HepG2 (cell line): ENCODE measurements around the gene DDX28. TPM values are rescaled to one million over a fixed set of nuclear protein-coding genes. Genes with fewer than 3 reads are reported as not detected.
"Not testable (repeated sequence)": the region's sequence is repeated elsewhere in the genome, so short reads cannot be mapped to it uniquely, and the experiment has no call there.

Experiments
- ATAC-seq: fragments of 200-7000 bp; cut with Tn5 transposase; 3 replicates; pipeline ENCODE4 v1.9.1; 2020; ENCODE audit warnings: mild to moderate bottlenecking, moderate library complexity
- BruUV-seq: library from RNA; stranded (reverse); fragments of 400-500 nt; replicated peaks from 2 replicates; lab custom pipeline; 2021; lab: Mats Ljungman, UMichigan
- CTCF ChIA-PET: fragments of 300-600 bp; formaldehyde crosslinking; extraction: SDS; loops from one replicate; lab custom pipeline; 2021; ENCODE audit warnings: low total read pairs, inconsistent platforms, low intra/inter-chr PET ratio; lab: Yijun Ruan, JAX
- POLR2A ChIA-PET: fragments of 350-600 bp; sonication (Branson Sonifier 250); formaldehyde crosslinking; loops from one replicate; lab custom pipeline; 2020; ENCODE audit warnings: antibody characterized with exemption, inconsistent platforms; lab: Yijun Ruan, JAX
- DNase-seq: peaks from one replicate; pipeline ENCODE4 v3.0.0-alpha.2; 2015; ENCODE audit warnings: low spot score
- FAIRE-seq: peaks from 3 replicates; lab custom pipeline; 2011; peaks lifted over from hg19 to GRCh38; lab: Jason Lieb, UNC
- H2AFZ ChIP-seq: one replicate; pipeline ENCODE4 v1.6.1; 2011; ENCODE audit warnings: low read length, inconsistent platforms
- H3K27ac ChIP-seq: fragments of 300-600 bp; 3 replicates; pipeline ENCODE4 v1.8.0; 2011; ENCODE audit warnings: mixed run types, mild to moderate bottlenecking, mixed read lengths, low read length, inconsistent platforms; ENCODE audit not compliant: insufficient read depth; ENCODE audit errors: extremely low read length
- H3K27me3 ChIP-seq, 2 experiments: fragments of 200-600 bp in 1 of 2; 2 replicates in 1 of 2; 3 replicates in 1 of 2; pipeline versions ENCODE4 v1.6.0 to v1.8.0; 2011; ENCODE audit warnings: low read length in 2 of 2, mild to moderate bottlenecking in 2 of 2, moderate library complexity in 2 of 2, inconsistent platforms in 1 of 2; ENCODE audit not compliant: insufficient read depth in 2 of 2, control insufficient read depth in 1 of 2
- H3K36me3 ChIP-seq, 2 experiments: fragments of 200-600 bp in 1 of 2; replicated peaks in 1 of 2; 2 replicates in 1 of 2; 3 replicates in 1 of 2; pipeline versions ENCODE4 v1.5.1 to v1.8.0; 2011; ENCODE audit warnings: low read length in 2 of 2, inconsistent platforms in 1 of 2; ENCODE audit not compliant: insufficient read depth in 2 of 2, control insufficient read depth in 1 of 2
- H3K4me1 ChIP-seq: 2 replicates; pipeline ENCODE4 v1.5.1; 2012; ENCODE audit warnings: low read length, inconsistent platforms; ENCODE audit not compliant: insufficient read depth
- H3K4me2 ChIP-seq: 2 replicates; pipeline ENCODE4 v1.6.0; 2011; ENCODE audit warnings: low read depth, low read length, inconsistent platforms
- H3K4me3 ChIP-seq, 3 experiments: fragments of 200-600 bp in 1 of 3; sonication (generic), shearing (Covaris generic) in 1 of 3; replicated peaks in 1 of 3; 2 replicates each; pipeline ENCODE4 v1.5.1; 2011 to 2016; ENCODE audit warnings: low read length in 3 of 3, inconsistent platforms in 2 of 3, low read depth in 2 of 3, mild to moderate bottlenecking in 2 of 3, control low read depth in 1 of 3, mixed read lengths in 1 of 3; ENCODE audit not compliant: insufficient read depth in 1 of 3
- H3K79me2 ChIP-seq: one replicate; pipeline ENCODE4 v1.6.1; 2011; ENCODE audit warnings: low read length, inconsistent platforms; ENCODE audit not compliant: insufficient read depth
- H3K9ac ChIP-seq: 2 replicates; pipeline ENCODE4 v1.6.0; 2011; ENCODE audit warnings: mild to moderate bottlenecking, low read depth, low read length, inconsistent platforms; ENCODE audit not compliant: insufficient read depth
- H3K9me3 ChIP-seq: 2 replicates; pipeline ENCODE4 v1.5.1; 2012; ENCODE audit warnings: mild to moderate bottlenecking, low read length
- H4K20me1 ChIP-seq: 2 replicates; pipeline ENCODE4 v1.6.0; 2011; ENCODE audit warnings: inconsistent platforms, mild to moderate bottlenecking, low read length, moderate library complexity; ENCODE audit not compliant: insufficient read depth
- GTF2F1 ChIP-seq: fragments of 150-350 bp; IDR thresholded peaks from 2 replicates; pipeline ENCODE4 v1.6.1; 2014; ENCODE audit warnings: low read length
- HNF1B ChIP-seq: sonication (generic); formaldehyde crosslinking; IDR thresholded peaks from 2 replicates; pipeline ENCODE4 v1.5.1; 2020; ENCODE audit warnings: mild to moderate bottlenecking, moderate library complexity, missing genetic modification reagents
- HOMEZ ChIP-seq: IDR thresholded peaks from 2 replicates; pipeline ENCODE4 v1.6.1; 2016; ENCODE audit warnings: low read depth
- REPIN1 ChIP-seq: sonication (generic); formaldehyde crosslinking; IDR thresholded peaks from 2 replicates; pipeline ENCODE4 v1.8.0; 2022; ENCODE audit warnings: missing genetic modification reagents, low read depth, mild to moderate bottlenecking, borderline replicate concordance
- SETDB1 ChIP-seq: sonication (generic); formaldehyde crosslinking; IDR thresholded peaks from 2 replicates; pipeline ENCODE4 v1.5.1; 2020; ENCODE audit warnings: missing genetic modification reagents, mild to moderate bottlenecking, borderline replicate concordance
- ZMYM4 ChIP-seq: sonication (generic); formaldehyde crosslinking; IDR thresholded peaks from 2 replicates; pipeline ENCODE4 v1.8.1; 2023; ENCODE audit warnings: mild to moderate bottlenecking, missing genetic modification reagents
- ZNF207 ChIP-seq: fragments of 450-650 bp; IDR thresholded peaks from 2 replicates; pipeline ENCODE4 v1.6.1; 2016; ENCODE audit warnings: antibody characterized with exemption, borderline replicate concordance
- ZNF589 ChIP-seq: sonication (generic); formaldehyde crosslinking; conservative IDR thresholded peaks from 2 replicates; pipeline ENCODE4 v1.8.0; 2022; ENCODE audit warnings: mild to moderate bottlenecking, moderate library complexity, missing genetic modification reagents
- WGBS: methylation state at CpG from one replicate; pipeline ENCODE4 v1.1.6; 2017; ENCODE audit warnings: low lambda C conversion rate; 5-methylcytosine and 5-hydroxymethylcytosine counted together
- in situ Hi-C: cut with HindIII; loops from 2 replicates; pipeline ENCODE4 v1.10.0; 2017; ENCODE audit warnings: low pct_unique_long_range_greater_than_20kb; ENCODE audit not compliant: extremely low pct_ligation_motif_present
- intact Hi-C: fragments of 100-400 bp; cut with micrococcal nuclease; formaldehyde crosslinking; loops from one replicate; pipeline ENCODE4 v1.10.0; 2022; ENCODE audit not compliant: unreplicated experiment
- polyA plus RNA-seq, 8 experiments: library from polyadenylated mRNA; depleted of rRNA in 3 of 8; stranded (reverse) in 7 of 8; unstranded in 1 of 8; fragments of >200 nt; fragmentation: Illumina TruSeq in 4 of 8; extraction: Trizol in 4 of 8; gene quantifications; 2 replicates each; pipeline versions ENCODE4 v1.2.1 to v1.2.3, GENCODE V29; 2011 to 2016; ENCODE audit warnings: low read depth in 4 of 8, missing spikeins in 1 of 8, mixed read lengths in 1 of 8; ENCODE audit not compliant: insufficient read depth in 1 of 8
- total RNA-seq, 5 experiments: library from RNA; depleted of rRNA; stranded (reverse); fragments of >200 nt; fragmentation: Illumina TruSeq; extraction: Trizol; gene quantifications; 2 replicates each; pipeline ENCODE4 v1.2.3, GENCODE V29; 2016; ENCODE audit warnings: low read depth in 1 of 5
- TF ChIP-seq, protein P1 (sequence below): sonication (generic); formaldehyde crosslinking; conservative IDR thresholded peaks from 2 replicates; pipeline ENCODE4 v1.4.0; 2020; ENCODE audit warnings: mild to moderate bottlenecking, missing genetic modification reagents, moderate library complexity
- TF ChIP-seq, protein P2 (sequence below): IDR thresholded peaks from 2 replicates; pipeline ENCODE4 v1.6.1; 2016; ENCODE audit warnings: low read depth, borderline replicate concordance
- TF ChIP-seq, protein P3 (sequence below): IDR thresholded peaks from 2 replicates; pipeline ENCODE4 v1.6.1; 2018; ENCODE audit warnings: missing genetic modification reagents, mild to moderate bottlenecking, missing compliant biosample characterization

The DDX28 gene
- total and polyA plus RNA-seq, 2 of the 13 experiments (the other 11 are each of a cell fraction or from before 2014, with no cell fraction given) = 14.1 to 16.4 TPM

DNA sequence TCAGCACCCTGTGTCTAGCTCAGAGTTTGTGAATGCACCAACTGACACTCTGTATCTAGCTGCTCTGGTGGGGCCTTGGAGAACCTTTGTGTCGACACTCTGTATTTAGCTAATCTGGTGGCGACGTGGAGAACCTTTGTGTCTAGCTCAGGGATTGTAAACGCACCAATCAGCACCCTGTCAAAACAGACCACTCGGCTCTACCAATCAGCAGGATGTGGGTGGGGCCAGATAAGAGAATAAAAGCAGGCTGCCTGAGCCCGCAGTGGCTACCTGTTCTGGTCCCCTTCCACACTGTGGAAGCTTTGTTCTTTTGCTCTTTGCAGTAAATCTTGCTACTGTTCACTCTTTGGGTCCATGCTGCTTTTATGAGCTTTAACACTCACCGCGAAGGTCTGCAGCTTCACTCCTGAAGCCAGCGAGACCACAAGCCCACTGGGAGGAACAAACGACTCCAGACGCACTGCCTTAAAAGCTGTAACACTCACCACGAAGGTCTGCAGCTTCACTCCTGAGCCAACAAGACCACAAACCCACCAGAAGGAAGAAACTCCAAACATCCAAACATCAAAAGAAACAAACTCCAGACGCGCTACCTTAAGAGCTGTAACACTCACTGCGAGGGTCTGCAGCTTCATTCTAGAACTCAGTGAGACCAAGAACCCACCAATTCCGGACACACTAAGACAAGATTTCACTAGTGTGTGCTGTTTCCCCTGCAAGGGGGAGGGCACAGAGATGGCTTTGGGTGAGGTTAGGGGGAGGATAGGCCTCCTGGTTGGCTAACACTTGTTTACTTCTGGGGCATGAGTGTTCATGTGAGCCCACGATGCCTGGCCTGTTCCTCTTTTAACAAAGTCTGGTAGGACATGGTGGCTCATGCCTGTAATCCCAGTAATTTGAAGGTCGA, 24.0 kb downstream of the DDX28 start, which contains the start of gene DPEP2:
TSS of gene DPEP2 (minus strand) at position 706 of the 910 bp plus-strand sequence. CDS start 6,272 bp downstream, outside the sequence.
- H3K27ac ChIP-seq = peak within 1 kb of the TSS; percentile 72
- in situ Hi-C loops, FAIRE-seq, H2AFZ ChIP-seq, H3K4me3 ChIP-seq, H3K79me2 ChIP-seq, CTCF ChIA-PET, H4K20me1 ChIP-seq, H3K9me3 ChIP-seq, intact Hi-C loops, H3K27me3 ChIP-seq, H3K36me3 ChIP-seq: not testable (repeated sequence)
- DNase-seq (peak; percentile 74), ATAC-seq (peak; percentile 67)
- POLR2A ChIA-PET = interaction anchor here (0.8 to 1.8 kb wide), 12 partner anchors 8 to 86 kb away, joined by 3 to 13 read pairs (median 4); partner anchors contain the start of genes DDX28, DUS2, LCAT and NFATC3
- TSS peak; percentile 94 for BruUV-seq
- peaks cover 41% of the 10 kb centered on the region for H3K4me1 ChIP-seq
- WGBS = 57% methylated on average over 18 of the region's 18 CpGs
- H3K9ac ChIP-seq = peak within 1 kb of the TSS; percentile 31
- peak within 1 kb of the TSS; percentile 16 for H3K4me2 ChIP-seq
- TF ChIP-seq, protein P1, sequence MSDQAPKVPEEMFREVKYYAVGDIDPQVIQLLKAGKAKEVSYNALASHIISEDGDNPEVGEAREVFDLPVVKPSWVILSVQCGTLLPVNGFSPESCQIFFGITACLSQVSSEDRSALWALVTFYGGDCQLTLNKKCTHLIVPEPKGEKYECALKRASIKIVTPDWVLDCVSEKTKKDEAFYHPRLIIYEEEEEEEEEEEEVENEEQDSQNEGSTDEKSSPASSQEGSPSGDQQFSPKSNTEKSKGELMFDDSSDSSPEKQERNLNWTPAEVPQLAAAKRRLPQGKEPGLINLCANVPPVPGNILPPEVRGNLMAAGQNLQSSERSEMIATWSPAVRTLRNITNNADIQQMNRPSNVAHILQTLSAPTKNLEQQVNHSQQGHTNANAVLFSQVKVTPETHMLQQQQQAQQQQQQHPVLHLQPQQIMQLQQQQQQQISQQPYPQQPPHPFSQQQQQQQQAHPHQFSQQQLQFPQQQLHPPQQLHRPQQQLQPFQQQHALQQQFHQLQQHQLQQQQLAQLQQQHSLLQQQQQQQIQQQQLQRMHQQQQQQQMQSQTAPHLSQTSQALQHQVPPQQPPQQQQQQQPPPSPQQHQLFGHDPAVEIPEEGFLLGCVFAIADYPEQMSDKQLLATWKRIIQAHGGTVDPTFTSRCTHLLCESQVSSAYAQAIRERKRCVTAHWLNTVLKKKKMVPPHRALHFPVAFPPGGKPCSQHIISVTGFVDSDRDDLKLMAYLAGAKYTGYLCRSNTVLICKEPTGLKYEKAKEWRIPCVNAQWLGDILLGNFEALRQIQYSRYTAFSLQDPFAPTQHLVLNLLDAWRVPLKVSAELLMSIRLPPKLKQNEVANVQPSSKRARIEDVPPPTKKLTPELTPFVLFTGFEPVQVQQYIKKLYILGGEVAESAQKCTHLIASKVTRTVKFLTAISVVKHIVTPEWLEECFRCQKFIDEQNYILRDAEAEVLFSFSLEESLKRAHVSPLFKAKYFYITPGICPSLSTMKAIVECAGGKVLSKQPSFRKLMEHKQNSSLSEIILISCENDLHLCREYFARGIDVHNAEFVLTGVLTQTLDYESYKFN (CRISPR knock-in tag) = 0 out of 2 replicates have a peak, but pooled peaks have one; percentile 5
- TF ChIP-seq HOMEZ (peak; percentile 75; the same call in 1 of the 2 replicates), HNF1B (CRISPR knock-in tag) (peak; percentile 67; the same call in 1 of the 2 replicates), ZNF207 (0 out of 2 replicates have a peak, but pooled peaks have one; percentile 15), ZMYM4 (peak; percentile 97), REPIN1 (CRISPR knock-in tag) (0 out of 2 replicates have a peak, but pooled peaks have one; percentile 28), ZNF589 (CRISPR knock-in tag) (0 out of 2 replicates have a peak, but pooled peaks have one; percentile 28), SETDB1 (CRISPR knock-in tag) (peak; percentile 13; the same call in 1 of the 2 replicates), GTF2F1 (peak; percentile 85; the same call in 1 of the 2 replicates)
- TF ChIP-seq, protein P2, sequence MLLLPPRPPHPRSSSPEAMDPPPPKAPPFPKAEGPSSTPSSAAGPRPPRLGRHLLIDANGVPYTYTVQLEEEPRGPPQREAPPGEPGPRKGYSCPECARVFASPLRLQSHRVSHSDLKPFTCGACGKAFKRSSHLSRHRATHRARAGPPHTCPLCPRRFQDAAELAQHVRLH (CRISPR knock-in tag) = peak; percentile 58; the same call in 1 of the 2 replicates
- TF ChIP-seq, protein P3, sequence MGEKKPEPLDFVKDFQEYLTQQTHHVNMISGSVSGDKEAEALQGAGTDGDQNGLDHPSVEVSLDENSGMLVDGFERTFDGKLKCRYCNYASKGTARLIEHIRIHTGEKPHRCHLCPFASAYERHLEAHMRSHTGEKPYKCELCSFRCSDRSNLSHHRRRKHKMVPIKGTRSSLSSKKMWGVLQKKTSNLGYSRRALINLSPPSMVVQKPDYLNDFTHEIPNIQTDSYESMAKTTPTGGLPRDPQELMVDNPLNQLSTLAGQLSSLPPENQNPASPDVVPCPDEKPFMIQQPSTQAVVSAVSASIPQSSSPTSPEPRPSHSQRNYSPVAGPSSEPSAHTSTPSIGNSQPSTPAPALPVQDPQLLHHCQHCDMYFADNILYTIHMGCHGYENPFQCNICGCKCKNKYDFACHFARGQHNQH (CRISPR knock-in tag) = peak; percentile 63; the same call in 1 of the 2 replicates
